NT2/D1 (cell line): ENCODE measurements around the gene CDA.

Experiments
- YY1 ChIP-seq: IDR thresholded peaks from 2 replicates; pipeline ENCODE4 v1.6.1; 2011; ENCODE audit not compliant: insufficient read length, insufficient read depth
- ZNF274 ChIP-seq: IDR thresholded peaks from 2 replicates; pipeline ENCODE4 v1.6.1; 2011; ENCODE audit warnings: mild to moderate bottlenecking, low read depth, low read length

DNA sequence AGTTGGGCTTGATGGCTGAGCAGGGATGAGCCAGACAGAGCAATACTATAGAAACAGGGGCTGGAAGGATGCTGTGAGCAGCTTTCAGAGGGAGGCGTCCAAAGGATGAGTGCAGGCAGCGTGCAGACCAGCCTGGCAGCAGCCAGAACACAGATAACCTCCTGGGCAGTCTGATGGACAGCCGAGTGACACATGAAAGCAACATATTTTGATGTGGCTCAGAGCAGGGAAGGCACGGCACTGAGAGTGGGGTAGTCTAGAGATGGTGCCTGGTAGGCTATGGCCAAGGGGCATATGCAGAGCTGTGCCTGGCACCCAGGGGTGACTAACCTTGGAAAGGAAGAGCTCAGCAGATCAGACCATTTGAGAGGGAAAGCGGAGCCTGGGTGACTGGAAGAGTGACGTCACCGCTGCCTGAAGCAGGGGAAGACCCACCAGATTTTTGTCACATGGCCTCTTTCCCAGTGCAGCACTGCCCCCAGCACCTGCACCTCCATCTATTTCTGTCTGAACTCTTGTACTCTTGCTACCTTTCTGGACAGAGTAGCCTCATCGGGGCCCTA lies 48.0 kb downstream of the CDA start:
- TF ChIP-seq ZNF274 = no peak
- no peak for TF ChIP-seq YY1
